ENCODE data around the gene KIF26A.
A peak's percentile ranks its signal among the peaks of the same experiment; 100 is the strongest.

Gene KIF26A

GRCh38 chr14:104212206-104213095 lies 74.1 kb downstream of the KIF26A start:
- no peak for DNase-seq

- no peak for DNase-seq
Observed at GRCh38 chr14:104213301-104214034, 75.1 kb downstream of the KIF26A start.

- DNase-seq, result no peak
Observed at GRCh38 chr14:104214431-104215218, 76.2 kb downstream of the KIF26A start.

GRCh38 chr14:104215706-104216334 lies 77.4 kb downstream of the KIF26A start:
- no peak for DNase-seq

- DNase-seq, result no peak
Observed at GRCh38 chr14:104216457-104216856, 78.1 kb downstream of the KIF26A start.

GRCh38 chr14:104217486-104218360 lies 79.3 kb downstream of the KIF26A start:
- no peak for DNase-seq

- no peak for DNase-seq
Observed at GRCh38 chr14:104218361-104219180, 80.2 kb downstream of the KIF26A start.

- no peak for DNase-seq
Observed at GRCh38 chr14:104219731-104220214, 81.4 kb downstream of the KIF26A start.

GRCh38 chr14:104220215-104221070 lies 82.1 kb downstream of the KIF26A start:
- DNase-seq, result no peak

- DNase-seq, result no peak
Observed at GRCh38 chr14:104221071-104221625, 82.8 kb downstream of the KIF26A start.

GRCh38 chr14:104221636-104222369 lies 83.4 kb downstream of the KIF26A start:
- no peak for DNase-seq

- DNase-seq, result no peak
Observed at GRCh38 chr14:104222396-104223036, 84.1 kb downstream of the KIF26A start.

- no peak for DNase-seq
Observed at GRCh38 chr14:104223101-104224041, 85.0 kb downstream of the KIF26A start.

GRCh38 chr14:104224131-104224505 lies 85.7 kb downstream of the KIF26A start:
- DNase-seq, result no peak

GRCh38 chr14:104224506-104225277 lies 86.3 kb downstream of the KIF26A start:
- peak; percentile 35 for DNase-seq

All from stimulated activated CD4-positive, alpha-beta T cell treated with anti-CD3 and anti-CD28 coated beads, Interleukin-4, amount 100 ng/mL, for 24 hours (primary cell).